Tibial artery (tissue), 4 donors: ENCODE data around the gene NOBOX.

Source experiments
- DNase-seq, 2 donors: peaks; one replicate each; pipeline ENCODE4 v3.0.0-alpha.2; 2019
- H3K27ac ChIP-seq, 2 donors: fragments of 200-600 bp; sonication (generic) in 1 of 2; 1 replicate in 1 of 2; 2 replicates in 1 of 2; pipeline ENCODE4 v1.5.1; 2018 to 2019; ENCODE audit warnings: mild to moderate bottlenecking in 1 of 2
- H3K27me3 ChIP-seq, 2 donors: fragments of 200-600 bp; sonication (generic) in 1 of 2; one replicate each; pipeline versions ENCODE4 v1.5.1 to v1.6.0; 2016 to 2019
- H3K36me3 ChIP-seq, 3 donors: fragments of 200-600 bp; sonication (generic) in 2 of 3; one replicate each; pipeline ENCODE4 v1.5.1; 2016 to 2019; ENCODE audit warnings: mild to moderate bottlenecking in 2 of 3
- H3K4me1 ChIP-seq, 4 donors: fragments of 200-600 bp; sonication (generic) in 2 of 4; 1 replicate in 3 of 4; 2 replicates in 1 of 4; pipeline ENCODE4 v1.5.1; 2016 to 2019
- H3K4me3 ChIP-seq, 2 donors: fragments of 200-600 bp; sonication (generic) in 1 of 2; 1 replicate in 1 of 2; 2 replicates in 1 of 2; pipeline ENCODE4 v1.5.1; 2018 to 2019; ENCODE audit warnings: mild to moderate bottlenecking in 2 of 2
- H3K9me3 ChIP-seq, 3 donors: fragments of 200-600 bp; sonication (generic) in 1 of 3; one replicate each; pipeline ENCODE4 v1.5.1; 2016 to 2019
- CTCF ChIP-seq, 2 experiments: fragments of 200-600 bp in 1 of 2; fragments of 450-650 bp in 1 of 2; IDR thresholded peaks; one replicate each; pipeline ENCODE4 v1.5.1; 2017 to 2019; ENCODE audit warnings: antibody characterized with exemption in 2 of 2, mild to moderate bottlenecking in 1 of 2, moderate library complexity in 1 of 2
- intact Hi-C: fragments of 100-400 bp; cut with DNase I; formaldehyde crosslinking; loops from one replicate; pipeline ENCODE4 v1.15.0; 2023; ENCODE audit warnings: low total_unique reads

NOBOX gene

GRCh38 chr7:144397086-144397485, 6.4 kb downstream of the NOBOX start:
- peak in 1 of 2 donors; percentile 57 for DNase-seq
- peaks cover 0 to 1% (median 0%) of the 10 kb centered on the region in 4 donors for H3K4me1 ChIP-seq
- no peak overlapping the region for H3K4me3 ChIP-seq
- no peaks in the 10 kb centered on the region for H3K9me3 ChIP-seq
- intact Hi-C loops = no loop called here
- peaks cover 0 to 5% of the 10 kb centered on the region in 2 donors for H3K27me3 ChIP-seq
- no peak overlapping the region for H3K27ac ChIP-seq
- no peak for TF ChIP-seq CTCF (IDR thresholded peaks at IDR 0.05)
- no peaks in the 10 kb centered on the region for H3K36me3 ChIP-seq

GRCh38 chr7:144391823-144392255, 11.7 kb downstream of the NOBOX start:
- TF ChIP-seq CTCF (IDR thresholded peaks at IDR 0.05) = peak; percentile 53 to 65
- H3K27ac ChIP-seq = no peak overlapping the region
- H3K4me1 ChIP-seq = peaks cover 0 to 7% (median 3%) of the 10 kb centered on the region in 4 donors
- no peak for DNase-seq
- no peaks in the 10 kb centered on the region for H3K36me3 ChIP-seq
- no peak overlapping the region for H3K4me3 ChIP-seq
- intact Hi-C loops = no loop called here
- no peaks in the 10 kb centered on the region for H3K9me3 ChIP-seq
- no peaks in the 10 kb centered on the region for H3K27me3 ChIP-seq

GRCh38 chr7:144391014-144391413, 12.5 kb downstream of the NOBOX start:
- DNase-seq = no peak
- intact Hi-C loops = no loop called here
- Histone ChIP-seq H3K9me3 (no peaks in the 10 kb centered on the region), H3K4me3 (no peak overlapping the region), H3K4me1 (peaks cover 0 to 7% (median 3%) of the 10 kb centered on the region in 4 donors), H3K27me3 (no peaks in the 10 kb centered on the region), H3K36me3 (no peaks in the 10 kb centered on the region), H3K27ac (no peak overlapping the region)
- no peak for TF ChIP-seq CTCF (IDR thresholded peaks at IDR 0.05)

- Histone ChIP-seq H3K27me3 (no peaks in the 10 kb centered on the region), H3K4me3 (no peak overlapping the region), H3K9me3 (no peaks in the 10 kb centered on the region), H3K36me3 (no peaks in the 10 kb centered on the region), H3K4me1 (peaks cover 0 to 7% (median 3%) of the 10 kb centered on the region in 4 donors), H3K27ac (no peak overlapping the region)
- intact Hi-C loops = no loop called here
- DNase-seq = peak in 1 of 2 donors; percentile 6
- TF ChIP-seq CTCF (IDR thresholded peaks at IDR 0.05) = no peak
Measured at GRCh38 chr7:144390481-144390880, 13.0 kb downstream of the NOBOX start.

GRCh38 chr7:144388950-144389349, 14.5 kb downstream of the NOBOX start:
- peak in 1 of 2 donors; percentile 3 for DNase-seq
- no peak for TF ChIP-seq CTCF (IDR thresholded peaks at IDR 0.05)
- Histone ChIP-seq H3K4me3 (no peak overlapping the region), H3K36me3 (no peaks in the 10 kb centered on the region), H3K27ac (no peak overlapping the region), H3K27me3 (no peaks in the 10 kb centered on the region), H3K9me3 (no peaks in the 10 kb centered on the region), H3K4me1 (peaks cover 0 to 7% (median 3%) of the 10 kb centered on the region in 4 donors)
- intact Hi-C loops = no loop called here

GRCh38 chr7:144386741-144387140, 16.8 kb downstream of the NOBOX start:
- intact Hi-C loops = no loop called here
- Histone ChIP-seq H3K9me3 (no peaks in the 10 kb centered on the region), H3K4me3 (no peak overlapping the region), H3K27me3 (no peaks in the 10 kb centered on the region), H3K36me3 (no peaks in the 10 kb centered on the region), H3K4me1 (peaks cover 0 to 6% (median 1%) of the 10 kb centered on the region in 4 donors), H3K27ac (no peak overlapping the region)
- DNase-seq = peak in 1 of 2 donors; percentile 1
- TF ChIP-seq CTCF (IDR thresholded peaks at IDR 0.05) = no peak
